Heart right ventricle (tissue), 16 donors: Measurements from ENCODE around the gene FNBP1. TPM values are rescaled to one million over a fixed set of nuclear protein-coding genes. Genes with fewer than 3 reads are reported as not detected.

Experiments
- ATAC-seq, 8 donors: fragments of 200-7000 bp; cut with Tn5 transposase; one replicate each; pipeline ENCODE4 v1.9.1; 2020; ENCODE audit warnings: mild to moderate bottlenecking in 8 of 8, moderate library complexity in 8 of 8, moderate number of reproducible peaks in 1 of 8
- DNase-seq, 2 donors: peaks; one replicate each; pipeline ENCODE4 v3.0.0-alpha.2; 2020
- H3K27ac ChIP-seq, 10 donors: fragments of 200-600 bp; sonication (generic) in 2 of 10; one replicate each; pipeline versions ENCODE4 v1.5.0 to v1.8.0; 2020 to 2022; ENCODE audit warnings: mild to moderate bottlenecking in 3 of 10
- H3K27me3 ChIP-seq, 7 donors: fragments of 200-600 bp; one replicate each; pipeline ENCODE4 v1.8.0; 2021 to 2022; ENCODE audit warnings: mild to moderate bottlenecking in 2 of 7
- H3K36me3 ChIP-seq, 9 donors: fragments of 200-600 bp; sonication (generic) in 1 of 9; one replicate each; pipeline versions ENCODE4 v1.5.0 to v1.8.0; 2020 to 2022; ENCODE audit warnings: mild to moderate bottlenecking in 2 of 9
- H3K4me1 ChIP-seq, 9 donors: fragments of 200-600 bp; sonication (generic) in 1 of 9; one replicate each; pipeline versions ENCODE4 v1.5.0 to v1.8.0; 2020 to 2022; ENCODE audit warnings: mild to moderate bottlenecking in 4 of 9
- H3K4me3 ChIP-seq, 10 donors: fragments of 200-600 bp; sonication (generic) in 2 of 10; one replicate each; pipeline versions ENCODE4 v1.5.0 to v1.8.0; 2020 to 2022; ENCODE audit warnings: mild to moderate bottlenecking in 7 of 10, moderate library complexity in 2 of 10
- H3K9me3 ChIP-seq, 11 donors: fragments of 200-600 bp in 10 of 11; sonication (generic) in 2 of 11; one replicate each; pipeline versions ENCODE4 v1.5.0 to v1.8.0; 2013 to 2022; ENCODE audit warnings: mild to moderate bottlenecking in 2 of 11, control low read depth in 1 of 11, moderate library complexity in 1 of 11
- WGBS, 2 donors: extraction: QIAGEN DNeasy Blood & Tissue Kit; methylation state at CpG; one replicate each; pipeline ENCODE4 v1.1.7; 2013; ENCODE audit warnings: inconsistent platforms in 1 of 2; 5-methylcytosine and 5-hydroxymethylcytosine counted together
- intact Hi-C, 10 donors: fragments of 100-400 bp; cut with DNase I; formaldehyde crosslinking; loops; one replicate each; pipeline versions ENCODE4 v1.11.1 to v1.14.2; 2022
- polyA plus RNA-seq, 2 donors: library from polyadenylated mRNA; stranded (reverse); fragments of 200-250 nt; gene quantifications; one replicate each; pipeline ENCODE4 v1.2.3, GENCODE V29; 2013
- total RNA-seq, 10 donors: library from RNA; stranded (reverse); fragmentation: NEBNext Ultra II Directional in 3 of 10; extraction: Animal tissue kit (Norgen Biotek cat#: 25700) in 3 of 10; gene quantifications; one replicate each; pipeline versions ENCODE4 v1.2.1 to v1.2.4, GENCODE V29; 2021 to 2023
- TF ChIP-seq, protein P1 (sequence below), 9 donors: fragments of 200-600 bp; sonication (generic) in 2 of 9; IDR thresholded peaks; one replicate each; pipeline versions ENCODE4 v1.5.0 to v1.8.0; 2021 to 2022; ENCODE audit warnings: antibody characterized with exemption in 9 of 9, mild to moderate bottlenecking in 5 of 9, moderate library complexity in 1 of 9
- donor health status: Arrhythmogenic right ventricular cardiomyopathy.
- donor health status: ischemic (EF 13 %, LVEDD 7.1; RV severe dilation, severe dysfunction).
- donor health status: healthy with polysubstance abuse.
- donor health status: DM: no; HTN: yes; CAD: no.
- donor health status: DM: no; HTN: no; CAD: no.
- donor health status: ischemic (EF 25% LVEDD 6.9; RV normal size, moderate dysfunction).
- donor health status: ischemic (EF 25% LVEDD 5.7; RV mildly dilated, moderate dysfunction).
- donor health status: healthy.
- donor health status: DM: yes; HTN: yes; CAD: no.
- donor health status: Ischemic cardiomyopathy.
- donor health status: ischemic (EF 35%, LVEDD 5.7; RV mildly dilated, moderate dysfunction).
- donor health status: nonischemic (EF 11% LVEDD 7.7; RV severe dilation, severe dysfunction).
- donor health status: DM: yes; HTN: yes; CAD: no.
- donor health status: PGD.
- donor health status: ischemic (EF 29% LVEDD 5.4; RV normal size, mild dysfunction).
- donor health status: nonischemic (EF 23%, LVEDD 6.1; RV moderate dilation, normal function).

The FNBP1 gene
- total and polyA plus RNA-seq, 12 donors, result 7.4 to 38.4 (median 22.2) TPM

DNA sequence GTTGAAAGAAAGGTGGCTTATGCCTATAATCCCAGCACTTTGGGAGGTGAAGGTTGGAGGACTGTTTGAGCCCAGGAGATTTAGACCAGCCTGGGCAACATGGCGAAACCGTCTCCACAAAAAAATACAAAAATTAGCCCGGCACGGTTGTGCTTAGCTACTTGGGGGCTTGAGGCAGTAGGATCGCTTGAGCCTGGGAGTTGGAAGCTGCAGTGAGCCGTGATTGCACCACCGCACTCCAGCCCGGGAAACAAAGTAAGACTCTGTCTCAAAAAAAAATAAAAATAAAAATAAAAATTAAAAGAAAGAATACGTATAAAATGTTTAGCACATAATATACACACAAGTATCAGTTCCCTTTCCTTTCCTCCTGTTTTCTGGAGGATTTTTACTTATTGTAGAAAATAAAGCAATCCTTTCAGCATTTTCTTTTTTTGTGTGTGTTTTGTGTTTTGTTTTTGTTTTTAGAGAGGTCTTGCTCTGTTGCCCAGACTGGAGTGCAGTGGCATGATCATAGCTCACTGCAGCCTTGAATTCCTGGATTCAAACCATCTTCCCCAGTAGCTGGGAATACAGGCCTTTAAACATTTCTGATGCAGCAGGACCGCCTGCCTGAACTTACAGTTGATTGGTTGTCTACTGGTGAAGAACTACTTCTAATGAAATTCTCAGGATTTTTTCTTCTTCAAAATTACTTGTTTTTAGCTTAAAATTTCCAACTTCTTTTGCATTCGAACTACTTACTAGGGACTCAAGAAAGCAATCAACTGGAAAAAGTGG is 6.6 kb upstream of the FNBP1 start:
- Histone ChIP-seq H3K27ac (no peak overlapping the region), H3K27me3 (no peaks in the 10 kb centered on the region), H3K36me3 (peaks cover 0 to 5% (median 0%) of the 10 kb centered on the region in 9 donors), H3K4me3 (no peak overlapping the region), H3K4me1 (peaks cover 4 to 47% (median 28%) of the 10 kb centered on the region in 9 donors), H3K9me3 (no peaks in the 10 kb centered on the region)
- ATAC-seq, result no peak
- TF ChIP-seq, protein P1, sequence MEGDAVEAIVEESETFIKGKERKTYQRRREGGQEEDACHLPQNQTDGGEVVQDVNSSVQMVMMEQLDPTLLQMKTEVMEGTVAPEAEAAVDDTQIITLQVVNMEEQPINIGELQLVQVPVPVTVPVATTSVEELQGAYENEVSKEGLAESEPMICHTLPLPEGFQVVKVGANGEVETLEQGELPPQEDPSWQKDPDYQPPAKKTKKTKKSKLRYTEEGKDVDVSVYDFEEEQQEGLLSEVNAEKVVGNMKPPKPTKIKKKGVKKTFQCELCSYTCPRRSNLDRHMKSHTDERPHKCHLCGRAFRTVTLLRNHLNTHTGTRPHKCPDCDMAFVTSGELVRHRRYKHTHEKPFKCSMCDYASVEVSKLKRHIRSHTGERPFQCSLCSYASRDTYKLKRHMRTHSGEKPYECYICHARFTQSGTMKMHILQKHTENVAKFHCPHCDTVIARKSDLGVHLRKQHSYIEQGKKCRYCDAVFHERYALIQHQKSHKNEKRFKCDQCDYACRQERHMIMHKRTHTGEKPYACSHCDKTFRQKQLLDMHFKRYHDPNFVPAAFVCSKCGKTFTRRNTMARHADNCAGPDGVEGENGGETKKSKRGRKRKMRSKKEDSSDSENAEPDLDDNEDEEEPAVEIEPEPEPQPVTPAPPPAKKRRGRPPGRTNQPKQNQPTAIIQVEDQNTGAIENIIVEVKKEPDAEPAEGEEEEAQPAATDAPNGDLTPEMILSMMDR (IDR thresholded peaks at IDR 0.05), result no peak
- intact Hi-C loops, result loop anchor here in 5 of 10 donors (5.0 to 10.0 kb wide), 3 partner anchors 85 to 165 kb away; no protein-coding TSS in a partner anchor
- no peak for DNase-seq
- WGBS, 2 donors, result 85 to 90% methylated on average over 11 of the region's 11 CpGs

DNA sequence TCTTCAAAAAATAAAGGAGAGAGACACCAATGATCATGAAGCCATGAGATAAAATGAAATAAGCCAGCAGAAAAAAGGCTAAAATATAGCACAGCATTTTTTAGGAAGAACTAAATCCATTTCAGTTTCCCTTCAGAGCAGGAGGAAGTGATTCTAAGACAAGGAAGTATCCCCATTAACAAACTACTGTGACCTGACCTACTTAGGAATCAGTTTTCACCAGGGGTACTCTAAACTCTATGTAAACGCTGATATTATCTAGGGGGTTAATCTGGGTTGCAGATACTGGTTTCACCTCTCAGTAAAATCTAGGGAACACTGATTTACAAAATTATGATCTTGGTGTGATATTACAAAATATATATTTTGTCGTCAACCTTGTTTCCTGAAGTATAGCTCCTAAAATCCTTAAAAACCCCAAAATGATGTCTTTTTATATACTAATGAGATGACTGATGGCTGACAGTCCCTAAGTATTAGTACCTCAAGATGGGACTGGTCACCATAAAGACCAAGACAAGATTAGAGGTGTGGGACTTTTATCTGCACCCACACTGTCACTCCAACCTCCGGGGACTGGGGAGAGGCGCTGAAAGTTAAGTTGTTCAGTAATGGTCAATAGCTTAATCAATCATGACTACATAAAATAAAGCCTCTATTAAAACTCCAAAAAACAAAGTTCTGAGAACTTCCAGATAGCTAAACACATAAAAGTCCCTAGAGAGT is 2.9 kb upstream of the FNBP1 start:
- Histone ChIP-seq H3K9me3 (no peaks in the 10 kb centered on the region), H3K4me3 (no peak overlapping the region), H3K27me3 (no peaks in the 10 kb centered on the region), H3K27ac (peak overlapping the region in 5 of 10 donors; percentile 4 to 99 (median 30)), H3K4me1 (peaks cover 0 to 44% (median 30%) of the 10 kb centered on the region in 9 donors), H3K36me3 (no peaks in the 10 kb centered on the region)
- no peak for ATAC-seq
- 72 to 76% methylated on average over 4 of the region's 4 CpGs for WGBS, 2 donors
- TF ChIP-seq, protein P1 (IDR thresholded peaks at IDR 0.05), result no peak
- intact Hi-C loops, result loop anchor here in 3 of 10 donors (10.0 kb wide), 1 partner anchor 81 kb away; no protein-coding TSS in a partner anchor
- no peak for DNase-seq

DNA sequence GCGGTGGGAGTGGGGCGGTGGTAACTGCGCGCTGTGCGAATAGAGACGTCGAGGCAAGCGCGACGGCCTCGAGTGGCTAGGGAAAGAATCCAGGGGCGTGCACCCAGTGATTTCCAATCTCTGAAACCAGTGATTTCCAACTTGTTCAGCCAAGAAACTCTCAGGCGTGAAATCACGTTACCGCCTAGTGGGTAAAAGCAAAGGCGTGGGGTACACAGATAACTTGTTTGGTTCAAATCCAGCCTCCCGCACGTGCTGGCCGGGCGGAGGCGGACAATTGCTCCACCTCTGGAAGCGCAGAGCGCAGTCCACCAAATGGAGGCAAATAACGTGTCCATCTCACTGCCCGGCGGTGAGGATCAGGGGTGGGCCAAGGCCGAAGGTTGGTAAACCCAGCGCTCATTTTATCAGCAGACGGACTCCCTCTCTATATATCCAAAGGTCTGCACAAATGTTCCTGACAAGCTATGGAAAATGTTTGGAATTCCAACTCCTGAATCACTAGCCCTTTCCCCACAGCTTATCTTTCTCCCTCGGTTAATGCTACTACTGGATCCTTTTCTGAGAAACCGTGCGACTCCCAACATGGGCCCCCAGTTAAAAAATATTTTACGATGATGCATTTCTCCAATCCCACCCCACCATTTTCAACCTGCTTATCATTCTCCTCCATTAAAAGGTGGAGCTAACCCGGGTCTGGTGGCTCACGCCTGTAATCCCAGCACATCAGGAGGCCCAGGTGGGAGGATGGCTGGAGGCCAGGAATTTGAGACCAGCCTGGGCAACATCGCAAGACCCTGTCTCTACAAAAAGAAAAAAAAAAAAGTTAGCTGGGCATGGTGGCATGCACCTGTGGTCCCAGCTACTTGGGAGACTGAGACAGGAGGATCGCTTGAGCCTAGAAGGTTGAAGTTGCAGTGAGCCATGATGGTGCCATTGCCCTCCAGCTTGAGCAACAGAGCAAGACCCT is 950 bp upstream of the FNBP1 start:
- WGBS, 2 donors, result 17 to 19% methylated on average over 37 of the region's 37 CpGs
- peaks cover 0 to 61% (median 34%) of the 10 kb centered on the region in 9 donors for H3K4me1 ChIP-seq

More for the DNA sequence above, 950 bp upstream of the FNBP1 start:
- Histone ChIP-seq H3K9me3 (no peaks in the 10 kb centered on the region), H3K4me3 (peak overlapping the region; percentile 66 to 96 (median 90)), H3K27me3 (no peaks in the 10 kb centered on the region), H3K36me3 (no peaks in the 10 kb centered on the region), H3K27ac (peak overlapping the region; percentile 75 to 99 (median 94))
- intact Hi-C loops, result loop anchor here in 7 of 10 donors (1.0 to 10.0 kb wide), 4 partner anchors 79 to 159 kb away; no protein-coding TSS in a partner anchor
- ATAC-seq (peak; percentile 17 to 65 (median 46)), DNase-seq (peak; percentile 42 to 48)
- TF ChIP-seq, protein P1 (IDR thresholded peaks at IDR 0.05), result peak in 2 of 9 donors; percentile 10 to 30
